ENCODE data around the gene COL18A1. TPM values are rescaled to one million over a fixed set of nuclear protein-coding genes. Genes with fewer than 3 reads are reported as not detected.

Gene COL18A1
- total and polyA plus RNA-seq, 4 donors = 44.9 to 308 (median 232) TPM

GRCh38 chr21:45380566-45380965 is 24.4 kb upstream of the COL18A1 start:
- no peaks in the 10 kb centered on the region for H3K9me3 ChIP-seq (ENCODE audit: control insufficient read depth in 4 of 4, low read length in 3 of 4)
- TF ChIP-seq ATF3 (IDR thresholded peaks at IDR 0.05) (no peak), SP1 (IDR thresholded peaks at IDR 0.05) (no peak), RXRA (IDR thresholded peaks at IDR 0.05) (no peak), GABPA (IDR thresholded peaks at IDR 0.05 in 1 of 2, conservative IDR thresholded peaks at IDR 0.05 in 1 of 2) (no peak)
- H3K27me3 ChIP-seq (ENCODE audit: control insufficient read depth in 4 of 4, insufficient read depth in 4 of 4, low read length in 3 of 4) = no peaks in the 10 kb centered on the region
- H3K27ac ChIP-seq (ENCODE audit: low read depth in 1 of 2, low read length in 2 of 2) = no peak overlapping the region
- DNase-seq (ENCODE audit: low spot score) = no peak
- H3K36me3 ChIP-seq (ENCODE audit: control insufficient read depth in 4 of 4, insufficient read depth in 3 of 4, low read depth in 1 of 4, low read length in 3 of 4) = no peaks in the 10 kb centered on the region
- no peaks in the 10 kb centered on the region for H3K4me1 ChIP-seq (ENCODE audit: control insufficient read depth in 4 of 4, insufficient read depth in 4 of 4, low read length in 3 of 4)
- H3K4me3 ChIP-seq (ENCODE audit: low read depth in 1 of 3, low read length in 3 of 3) = no peak overlapping the region
- WGBS = 97% methylated on average over 30 of the region's 30 CpGs
- no peak overlapping the region for H3K9ac ChIP-seq (ENCODE audit: low read depth in 1 of 2, low read length in 2 of 2)

GRCh38 chr21:45381036-45381787 is 23.8 kb upstream of the COL18A1 start:
- no peaks in the 10 kb centered on the region for H3K27me3 ChIP-seq (ENCODE audit: control insufficient read depth in 4 of 4, insufficient read depth in 4 of 4, low read length in 3 of 4)
- H3K27ac ChIP-seq (ENCODE audit: low read depth in 1 of 2, low read length in 2 of 2) = no peak overlapping the region
- no peak for DNase-seq (ENCODE audit: low spot score)

More at GRCh38 chr21:45381036-45381787, 23.8 kb upstream of the COL18A1 start:
- Histone ChIP-seq H3K4me1 (ENCODE audit: control insufficient read depth in 4 of 4, insufficient read depth in 4 of 4, low read length in 3 of 4) (no peaks in the 10 kb centered on the region), H3K9me3 (ENCODE audit: control insufficient read depth in 4 of 4, low read length in 3 of 4) (no peaks in the 10 kb centered on the region), H3K4me3 (ENCODE audit: low read depth in 1 of 3, low read length in 3 of 3) (no peak overlapping the region), H3K36me3 (ENCODE audit: control insufficient read depth in 4 of 4, insufficient read depth in 3 of 4, low read depth in 1 of 4, low read length in 3 of 4) (no peaks in the 10 kb centered on the region), H3K9ac (ENCODE audit: low read depth in 1 of 2, low read length in 2 of 2) (no peak overlapping the region)
- TF ChIP-seq YY1 (IDR thresholded peaks at IDR 0.05) (no peak), GABPA (IDR thresholded peaks at IDR 0.05 in 1 of 2, conservative IDR thresholded peaks at IDR 0.05 in 1 of 2) (no peak), SP1 (IDR thresholded peaks at IDR 0.05) (no peak), CTCF (IDR thresholded peaks at IDR 0.05; ENCODE audit: low read depth, low read length, missing input control) (no peak), RAD21 (IDR thresholded peaks at IDR 0.05) (no peak), ZBTB33 (IDR thresholded peaks at IDR 0.05) (no peak), JUND (IDR thresholded peaks at IDR 0.05) (no peak), FOXA1 (IDR thresholded peaks at IDR 0.05) (no peak), FOXA2 (IDR thresholded peaks at IDR 0.05) (no peak), HNF4A (conservative IDR thresholded peaks at IDR 0.05) (no peak), EGR1 (IDR thresholded peaks at IDR 0.05; ENCODE audit: low read depth in 2 of 2) (no peak), NR2F2 (IDR thresholded peaks at IDR 0.05) (no peak), ATF3 (IDR thresholded peaks at IDR 0.05) (no peak), TAF1 (conservative IDR thresholded peaks at IDR 0.05) (no peak), REST (IDR thresholded peaks at IDR 0.05) (no peak), RXRA (IDR thresholded peaks at IDR 0.05) (no peak)
- WGBS = 92% methylated on average over 24 of the region's 24 CpGs

Data from liver (tissue), 9 donors.